Superior temporal gyrus (tissue), 1 donor: ENCODE data around the gene TOMM22.

Experiments used
- DNase-seq: peaks from one replicate; pipeline ENCODE4 v3.0.0-alpha.2; 2016; ENCODE audit errors: extremely low spot score

TOMM22 gene

GRCh38 chr22:38733724-38734381 is 52.1 kb downstream of the TOMM22 start:
- DNase-seq, result peak; percentile 94

- no peak for DNase-seq
Measured at GRCh38 chr22:38734421-38735100, 52.8 kb downstream of the TOMM22 start.
